ENCODE data around the gene FOXD2. TPM values are rescaled to one million over a fixed set of nuclear protein-coding genes. Genes with fewer than 3 reads are reported as not detected.
A peak's percentile ranks its signal among the peaks of the same experiment; 100 is the strongest.

Gene FOXD2
- total RNA-seq, 1 experiment from 2014 or later: 0.07 TPM

DNA sequence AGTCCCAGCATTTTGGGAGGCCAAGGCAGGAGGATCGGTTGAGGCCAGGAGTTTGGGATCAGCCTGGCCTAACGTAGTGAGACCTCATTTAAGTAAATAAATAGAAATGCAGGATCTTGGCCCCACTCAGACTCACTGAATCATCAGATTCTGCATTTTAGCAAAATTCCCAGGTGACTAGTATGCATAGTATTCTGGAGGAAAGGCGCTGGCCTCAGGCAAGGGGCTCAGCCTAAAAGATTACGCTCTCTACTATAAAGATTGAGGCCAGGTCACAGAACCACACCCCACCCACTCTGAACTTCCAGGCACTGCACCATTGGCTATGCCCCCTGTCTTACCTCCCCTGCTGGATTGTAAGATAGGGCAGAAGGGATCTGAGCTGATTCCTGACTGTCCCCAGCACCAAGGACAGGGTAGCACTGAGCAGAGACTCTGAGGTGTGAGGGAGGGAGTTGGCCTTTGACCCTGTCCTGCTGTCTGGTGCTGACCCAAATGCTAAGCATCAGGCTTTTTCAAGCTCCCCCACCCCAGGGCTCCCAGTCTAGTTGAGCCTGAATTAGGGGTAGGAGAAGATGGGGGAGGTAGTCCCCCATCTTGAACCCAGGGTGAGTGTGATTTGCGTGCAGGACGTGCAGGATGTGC, 19.0 kb upstream of the FOXD2 start:
- DNase-seq: no peak
- H3K4me3 ChIP-seq (ENCODE audit: low read length): no peak overlapping the region
- no peaks in the 10 kb centered on the region for H3K9me3 ChIP-seq (ENCODE audit: low read length)
- H3K27ac ChIP-seq (ENCODE audit: low read length): no peak overlapping the region
- no peaks in the 10 kb centered on the region for H3K79me2 ChIP-seq (ENCODE audit: low read length)
- H3K9ac ChIP-seq (ENCODE audit: low read length): no peak overlapping the region
- no peaks in the 10 kb centered on the region for H3K36me3 ChIP-seq (ENCODE audit: insufficient read depth, low read length)
- no peaks in the 10 kb centered on the region for H3K4me1 ChIP-seq (ENCODE audit: low read length)
- H2AFZ ChIP-seq (ENCODE audit: low read length): no peak overlapping the region
- H4K20me1 ChIP-seq (ENCODE audit: insufficient read depth, low read depth, low read length): peaks cover 9% of the 10 kb centered on the region; the same call in 1 of the 2 replicates
- no peaks in the 10 kb centered on the region for H3K9me2 ChIP-seq (replicated peaks; ENCODE audit: insufficient read depth, low read length)
- H3K4me2 ChIP-seq (ENCODE audit: low read depth, low read length, poor library complexity, severe bottlenecking): no peak overlapping the region
- H3K27me3 ChIP-seq (ENCODE audit: low read length): no peaks in the 10 kb centered on the region

DNA sequence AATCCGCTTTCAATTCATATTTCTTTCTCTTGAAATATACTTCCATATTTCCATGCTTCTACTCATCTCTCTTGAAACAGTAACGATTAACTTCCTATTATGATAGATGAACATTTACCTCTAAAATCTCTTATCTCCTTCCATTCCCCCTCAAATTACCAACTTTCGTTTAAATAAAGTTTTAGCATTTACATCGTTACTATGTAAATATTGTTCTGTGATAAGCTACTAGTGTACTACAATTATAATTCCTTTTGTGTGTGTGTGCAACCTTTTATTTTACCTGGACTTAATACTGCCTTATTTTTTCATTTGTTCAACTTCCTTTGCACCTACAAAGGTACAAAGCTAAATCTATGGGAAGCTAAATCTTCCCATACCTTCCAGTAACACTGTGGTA, 17.3 kb upstream of the FOXD2 start:
- DNase-seq: no peak
- Histone ChIP-seq H3K36me3 (ENCODE audit: insufficient read depth, low read length) (no peaks in the 10 kb centered on the region), H2AFZ (ENCODE audit: low read length) (no peak overlapping the region), H4K20me1 (ENCODE audit: insufficient read depth, low read depth, low read length) (peaks cover 8% of the 10 kb centered on the region), H3K9me2 (replicated peaks; ENCODE audit: insufficient read depth, low read length) (no peaks in the 10 kb centered on the region), H3K79me2 (ENCODE audit: low read length) (no peaks in the 10 kb centered on the region), H3K27me3 (ENCODE audit: low read length) (no peaks in the 10 kb centered on the region), H3K9me3 (ENCODE audit: low read length) (no peaks in the 10 kb centered on the region), H3K9ac (ENCODE audit: low read length) (no peak overlapping the region), H3K27ac (ENCODE audit: low read length) (no peak overlapping the region), H3K4me1 (ENCODE audit: low read length) (no peaks in the 10 kb centered on the region), H3K4me2 (ENCODE audit: low read depth, low read length, poor library complexity, severe bottlenecking) (no peak overlapping the region), H3K4me3 (ENCODE audit: low read length) (no peak overlapping the region)

DNA sequence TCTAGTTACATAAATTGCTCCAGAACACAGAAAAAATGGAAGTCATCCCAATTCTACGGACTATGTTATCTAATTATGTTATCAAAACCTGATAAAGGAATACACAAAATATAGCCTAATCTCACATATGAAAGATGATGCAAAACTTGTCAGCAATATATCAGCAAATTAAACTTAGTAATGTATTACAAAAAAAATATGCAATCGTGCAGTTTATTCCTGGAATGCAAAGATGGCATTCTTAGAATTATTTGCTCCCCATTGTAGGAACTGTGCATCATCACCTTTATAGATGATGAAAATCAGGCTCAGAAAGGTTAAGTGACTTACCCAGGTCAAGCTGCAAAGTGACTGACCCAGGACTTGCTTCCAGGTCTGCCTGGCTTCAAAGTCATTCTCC, 14.0 kb upstream of the FOXD2 start:
- Histone ChIP-seq H3K9me3 (ENCODE audit: low read length) (no peaks in the 10 kb centered on the region), H3K27ac (ENCODE audit: low read length) (no peak overlapping the region), H3K4me1 (ENCODE audit: low read length) (peaks cover 8% of the 10 kb centered on the region), H3K4me3 (ENCODE audit: low read length) (no peak overlapping the region), H3K36me3 (ENCODE audit: insufficient read depth, low read length) (no peaks in the 10 kb centered on the region), H3K9me2 (replicated peaks; ENCODE audit: insufficient read depth, low read length) (no peaks in the 10 kb centered on the region), H2AFZ (ENCODE audit: low read length) (no peak overlapping the region), H3K4me2 (ENCODE audit: low read depth, low read length, poor library complexity, severe bottlenecking) (no peak overlapping the region), H3K79me2 (ENCODE audit: low read length) (no peaks in the 10 kb centered on the region), H3K9ac (ENCODE audit: low read length) (no peak overlapping the region), H3K27me3 (ENCODE audit: low read length) (no peaks in the 10 kb centered on the region), H4K20me1 (ENCODE audit: insufficient read depth, low read depth, low read length) (peaks cover 13% of the 10 kb centered on the region)
- DNase-seq: no peak

DNA sequence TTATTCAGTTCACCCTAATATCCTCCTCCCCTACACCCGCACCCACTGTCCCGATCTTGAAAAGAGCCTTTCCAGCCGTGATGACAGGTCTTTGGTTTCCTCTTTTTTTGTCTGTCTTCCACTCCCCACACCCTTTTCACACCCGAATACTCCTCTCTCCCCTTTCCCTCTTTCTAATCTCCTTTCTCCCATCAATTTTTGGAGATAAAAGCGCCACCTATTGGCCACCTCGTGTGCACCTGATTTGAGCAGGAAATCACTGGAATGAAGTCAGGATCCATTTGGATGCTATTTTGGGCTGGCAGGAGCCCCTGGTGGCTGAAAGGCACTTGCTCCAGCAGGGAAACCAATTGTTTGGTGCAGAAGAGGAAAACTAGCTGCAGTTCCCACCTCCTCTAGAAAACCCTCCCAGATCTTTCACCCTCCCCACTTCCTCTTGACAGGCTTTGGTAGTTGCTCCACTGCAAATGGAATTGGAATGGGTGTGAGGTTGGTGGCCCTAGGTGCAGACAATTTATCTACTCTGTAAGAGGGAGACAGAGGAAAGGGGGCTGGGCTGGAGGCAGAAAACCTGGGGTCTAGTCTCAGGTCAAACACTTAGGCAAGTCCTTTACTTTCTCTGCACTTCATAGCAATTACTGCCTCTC, 13.4 kb upstream of the FOXD2 start:
- Histone ChIP-seq H2AFZ (ENCODE audit: low read length) (no peak overlapping the region), H3K27me3 (ENCODE audit: low read length) (no peaks in the 10 kb centered on the region), H4K20me1 (ENCODE audit: insufficient read depth, low read depth, low read length) (peaks cover 13% of the 10 kb centered on the region), H3K9ac (ENCODE audit: low read length) (no peak overlapping the region), H3K9me2 (replicated peaks; ENCODE audit: insufficient read depth, low read length) (no peaks in the 10 kb centered on the region), H3K4me3 (ENCODE audit: low read length) (no peak overlapping the region), H3K4me1 (ENCODE audit: low read length) (peaks cover 8% of the 10 kb centered on the region), H3K27ac (ENCODE audit: low read length) (no peak overlapping the region), H3K4me2 (ENCODE audit: low read depth, low read length, poor library complexity, severe bottlenecking) (no peak overlapping the region), H3K36me3 (ENCODE audit: insufficient read depth, low read length) (no peaks in the 10 kb centered on the region), H3K9me3 (ENCODE audit: low read length) (no peaks in the 10 kb centered on the region), H3K79me2 (ENCODE audit: low read length) (no peaks in the 10 kb centered on the region)
- DNase-seq: peak; percentile 51

DNA sequence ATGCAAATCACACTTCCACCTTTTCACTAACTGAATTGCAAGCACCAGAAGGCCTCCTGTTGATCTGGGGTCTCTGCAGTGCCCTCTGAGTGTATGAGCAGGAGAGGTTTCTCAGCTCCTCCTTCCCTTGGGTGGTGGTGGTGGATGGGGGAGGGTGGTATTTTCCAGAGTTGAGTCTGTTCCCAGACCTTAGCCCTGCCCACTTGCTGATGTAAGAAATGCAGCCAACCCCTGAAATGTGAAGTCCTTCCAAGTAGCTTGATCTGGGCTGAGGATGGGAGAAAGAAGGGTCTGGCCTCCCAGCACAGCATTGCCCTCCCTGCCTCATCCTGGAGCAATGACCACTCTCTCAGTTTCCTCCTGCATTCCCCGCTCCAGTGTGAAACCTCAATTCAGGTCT, 6.3 kb upstream of the FOXD2 start:
- H3K4me3 ChIP-seq (ENCODE audit: low read length): no peak overlapping the region
- H2AFZ ChIP-seq (ENCODE audit: low read length): no peak overlapping the region
- H3K27ac ChIP-seq (ENCODE audit: low read length): no peak overlapping the region; the same call in 1 of the 2 replicates
- H3K9me3 ChIP-seq (ENCODE audit: low read length): no peaks in the 10 kb centered on the region
- peak overlapping the region; percentile 21 for H3K4me2 ChIP-seq (ENCODE audit: low read depth, low read length, poor library complexity, severe bottlenecking)
- H3K79me2 ChIP-seq (ENCODE audit: low read length): peaks cover 45% of the 10 kb centered on the region
- no peaks in the 10 kb centered on the region for H3K9me2 ChIP-seq (replicated peaks; ENCODE audit: insufficient read depth, low read length)
- H3K4me1 ChIP-seq (ENCODE audit: low read length): peaks cover 42% of the 10 kb centered on the region
- H3K36me3 ChIP-seq (ENCODE audit: insufficient read depth, low read length): no peaks in the 10 kb centered on the region
- peaks cover 29% of the 10 kb centered on the region for H4K20me1 ChIP-seq (ENCODE audit: insufficient read depth, low read depth, low read length)
- H3K9ac ChIP-seq (ENCODE audit: low read length): peak overlapping the region; percentile 37
- no peak for DNase-seq
- H3K27me3 ChIP-seq (ENCODE audit: low read length): no peaks in the 10 kb centered on the region

DNA sequence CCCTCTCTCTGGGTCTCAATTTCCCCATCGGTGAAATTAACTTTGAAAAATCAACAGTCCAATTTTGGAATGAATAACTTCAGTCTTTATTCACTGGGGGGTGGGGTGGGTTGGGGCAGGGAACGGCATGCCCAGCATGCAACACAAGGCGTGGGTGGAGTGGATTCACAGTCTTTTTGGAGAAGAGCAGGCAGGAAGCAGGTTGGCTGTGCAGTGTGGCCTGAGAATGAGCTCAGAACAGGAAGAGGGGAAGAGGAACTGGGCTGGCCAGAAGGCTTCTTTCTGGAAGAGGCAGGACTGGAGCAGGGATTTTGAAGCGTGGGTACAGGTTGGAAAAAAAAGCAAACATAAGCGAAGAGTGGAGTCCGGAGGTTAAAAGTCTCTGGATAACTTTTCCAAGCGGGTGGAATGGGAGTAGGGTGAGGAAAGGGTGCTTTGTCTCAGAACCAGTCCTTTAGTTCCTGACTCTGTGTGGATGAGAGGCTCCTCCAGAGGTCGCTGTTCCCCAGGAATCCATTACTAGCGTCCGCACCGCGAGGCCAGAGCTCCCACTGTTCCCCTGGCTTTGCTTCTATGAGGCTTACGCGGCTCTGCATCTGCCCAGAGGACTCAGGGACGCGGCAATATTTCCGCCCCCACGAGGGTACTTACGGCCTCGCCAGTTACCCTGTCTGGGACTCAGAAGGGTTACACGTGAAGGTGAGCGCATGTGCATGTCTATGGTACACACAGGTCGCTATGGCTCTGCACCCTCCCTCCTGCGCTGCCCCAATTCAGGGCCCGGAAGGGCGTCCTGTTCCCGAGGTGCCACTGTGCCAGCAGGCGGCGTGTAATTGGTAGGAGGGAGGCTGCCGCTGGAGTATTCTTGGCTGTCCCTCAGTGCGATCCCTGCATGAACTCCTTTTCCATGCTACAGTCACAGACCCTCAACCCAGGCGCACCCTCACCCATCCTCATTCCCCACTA, 5.5 kb upstream of the FOXD2 start:
- H3K9me3 ChIP-seq (ENCODE audit: low read length): no peaks in the 10 kb centered on the region
- peaks cover 28% of the 10 kb centered on the region for H4K20me1 ChIP-seq (ENCODE audit: insufficient read depth, low read depth, low read length)
- peaks cover 42% of the 10 kb centered on the region for H3K4me1 ChIP-seq (ENCODE audit: low read length)
- H3K27me3 ChIP-seq (ENCODE audit: low read length): no peaks in the 10 kb centered on the region
- peak; percentile 82 for DNase-seq
- H3K4me2 ChIP-seq (ENCODE audit: low read depth, low read length, poor library complexity, severe bottlenecking): peak overlapping the region; percentile 34
- H2AFZ ChIP-seq (ENCODE audit: low read length): no peak overlapping the region
- H3K9me2 ChIP-seq (replicated peaks; ENCODE audit: insufficient read depth, low read length): no peaks in the 10 kb centered on the region
- peak overlapping the region; percentile 35; the same call in 1 of the 2 replicates for H3K27ac ChIP-seq (ENCODE audit: low read length)
- peaks cover 53% of the 10 kb centered on the region for H3K79me2 ChIP-seq (ENCODE audit: low read length)
- no peaks in the 10 kb centered on the region for H3K36me3 ChIP-seq (ENCODE audit: insufficient read depth, low read length)
- H3K9ac ChIP-seq (ENCODE audit: low read length): no peak overlapping the region
- H3K4me3 ChIP-seq (ENCODE audit: low read length): no peak overlapping the region

DNA sequence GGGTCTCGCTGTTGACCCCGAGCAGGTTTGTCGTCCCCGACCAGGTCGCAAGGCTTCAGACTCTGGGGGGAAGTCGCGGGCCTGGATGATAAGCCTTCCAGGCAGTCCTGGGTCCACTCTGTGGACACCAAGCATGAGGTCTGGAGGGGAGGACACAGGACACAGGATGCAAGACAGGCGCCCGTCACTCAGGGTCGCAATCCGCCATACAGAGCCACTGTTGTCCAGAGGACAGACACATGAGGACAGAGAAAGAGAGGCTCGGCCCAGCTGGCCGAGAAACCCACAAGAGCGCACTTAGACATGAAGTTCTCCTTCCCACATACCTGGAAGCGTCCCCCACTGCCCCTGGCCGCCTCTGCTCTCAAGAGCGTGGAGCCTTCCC, 4.8 kb upstream of the FOXD2 start:
- H3K27me3 ChIP-seq (ENCODE audit: low read length): no peaks in the 10 kb centered on the region
- H3K9me3 ChIP-seq (ENCODE audit: low read length): no peaks in the 10 kb centered on the region
- no peak overlapping the region for H2AFZ ChIP-seq (ENCODE audit: low read length)
- DNase-seq: no peak
- no peaks in the 10 kb centered on the region for H3K36me3 ChIP-seq (ENCODE audit: insufficient read depth, low read length)
- H3K4me2 ChIP-seq (ENCODE audit: low read depth, low read length, poor library complexity, severe bottlenecking): peak overlapping the region; percentile 34
- H3K4me3 ChIP-seq (ENCODE audit: low read length): no peak overlapping the region
- no peak overlapping the region for H3K27ac ChIP-seq (ENCODE audit: low read length)
- H3K9me2 ChIP-seq (replicated peaks; ENCODE audit: insufficient read depth, low read length): no peaks in the 10 kb centered on the region
- no peak overlapping the region for H3K9ac ChIP-seq (ENCODE audit: low read length)
- H3K4me1 ChIP-seq (ENCODE audit: low read length): peaks cover 40% of the 10 kb centered on the region
- peaks cover 53% of the 10 kb centered on the region for H3K79me2 ChIP-seq (ENCODE audit: low read length)
- peaks cover 24% of the 10 kb centered on the region for H4K20me1 ChIP-seq (ENCODE audit: insufficient read depth, low read depth, low read length)

DNA sequence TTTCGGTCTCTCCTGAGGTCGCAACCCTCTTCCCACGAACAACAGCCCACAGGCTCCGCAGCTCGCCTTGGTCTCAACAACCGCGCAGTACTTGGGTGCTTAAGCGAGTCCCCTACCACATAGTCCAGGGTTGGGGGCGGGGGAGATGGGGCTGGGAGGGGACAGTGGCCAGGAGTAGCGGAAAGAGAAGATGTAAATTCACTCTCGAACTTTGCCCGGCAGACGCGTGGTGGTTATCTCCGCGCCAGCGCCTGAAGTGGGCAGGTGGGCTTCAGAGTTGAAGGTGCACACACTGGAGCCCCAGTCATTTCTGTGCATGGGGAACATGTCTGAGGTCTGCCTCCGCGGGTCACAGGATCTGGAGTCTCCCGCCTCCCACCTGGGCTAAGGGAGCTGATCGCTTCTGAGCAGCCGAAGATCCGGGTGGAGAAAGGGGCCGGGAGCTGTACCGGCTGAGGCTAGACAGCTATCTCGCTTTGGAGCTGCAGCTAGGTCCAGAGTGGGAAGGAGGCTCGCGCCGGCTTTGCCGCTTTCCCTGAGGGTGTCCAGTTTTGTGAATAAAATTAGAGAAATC, 4.3 kb upstream of the FOXD2 start:
- Histone ChIP-seq H3K36me3 (ENCODE audit: insufficient read depth, low read length) (no peaks in the 10 kb centered on the region), H2AFZ (ENCODE audit: low read length) (no peak overlapping the region), H3K27ac (ENCODE audit: low read length) (no peak overlapping the region), H3K4me1 (ENCODE audit: low read length) (peaks cover 35% of the 10 kb centered on the region), H3K4me2 (ENCODE audit: low read depth, low read length, poor library complexity, severe bottlenecking) (no peak overlapping the region), H3K9me2 (replicated peaks; ENCODE audit: insufficient read depth, low read length) (no peaks in the 10 kb centered on the region), H3K79me2 (ENCODE audit: low read length) (peaks cover 53% of the 10 kb centered on the region), H3K27me3 (ENCODE audit: low read length) (no peaks in the 10 kb centered on the region), H3K9me3 (ENCODE audit: low read length) (no peaks in the 10 kb centered on the region), H4K20me1 (ENCODE audit: insufficient read depth, low read depth, low read length) (peaks cover 24% of the 10 kb centered on the region), H3K4me3 (ENCODE audit: low read length) (no peak overlapping the region), H3K9ac (ENCODE audit: low read length) (no peak overlapping the region)
- DNase-seq: no peak

Data from Karpas-422 (cell line).